ENCODE measurements around the gene GRAMD2A. TPM values are rescaled to one million over a fixed set of nuclear protein-coding genes. Genes with fewer than 3 reads are reported as not detected.

The GRAMD2A gene
- total and polyA plus RNA-seq, 10 of the 15 experiments (the other 5 are each of a cell fraction or from before 2014, with no cell fraction given), result 0.02 to 0.35 TPM; not detected in 8

DNA sequence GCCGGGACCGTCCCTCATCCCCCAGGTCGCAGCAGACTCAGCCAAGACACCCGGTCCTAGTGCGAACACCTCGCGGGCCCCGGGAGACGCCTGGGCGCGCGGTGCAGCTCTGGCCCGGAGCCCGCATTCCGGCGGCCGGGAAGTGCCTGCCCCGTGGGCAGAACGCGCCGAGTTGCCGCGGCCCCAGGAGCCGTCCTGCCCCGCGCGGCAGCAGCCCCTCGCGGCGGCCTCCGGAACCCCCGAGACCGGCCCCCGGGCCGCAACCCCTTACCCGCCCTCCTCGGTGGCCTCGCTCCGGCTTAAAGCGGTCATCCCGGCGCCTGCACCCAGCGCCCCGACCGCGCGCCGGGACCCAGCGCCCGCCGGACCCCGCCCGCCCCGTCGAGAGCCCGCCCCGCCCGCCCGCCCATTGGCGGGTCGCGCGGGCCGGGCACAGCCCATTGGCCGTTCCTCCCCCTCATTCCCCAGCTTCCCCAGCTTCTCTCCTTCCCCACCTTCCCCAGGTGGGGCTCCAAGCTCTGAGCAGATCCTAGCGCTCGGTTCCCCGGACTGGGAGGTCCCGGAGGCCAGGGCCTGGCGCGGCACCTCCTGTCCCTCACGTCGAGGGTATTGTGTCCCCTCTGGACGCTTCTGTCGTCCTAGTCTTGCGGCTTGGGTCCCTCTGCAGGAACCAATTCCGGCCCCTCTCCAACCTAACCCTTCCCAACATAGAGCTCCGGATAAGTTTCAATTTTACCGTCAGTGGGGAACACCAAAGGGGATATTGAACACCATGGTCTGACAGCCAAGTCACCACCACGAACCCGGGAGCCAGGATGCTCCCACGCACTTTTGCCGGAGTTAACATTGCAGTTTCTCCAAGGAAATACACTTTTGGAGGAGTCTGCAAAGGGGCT is at the start of gene GRAMD2A (continued):
- TF ChIP-seq POLR2AphosphoS2 (IDR thresholded peaks at IDR 0.05; ENCODE audit: low read depth, low read length), result peak; percentile 86; the same call in 1 of the 2 replicates
- TF ChIP-seq MYB (IDR thresholded peaks at IDR 0.05; ENCODE audit: borderline replicate concordance, low read depth, low read length), result no peak
- no peak for TF ChIP-seq WRNIP1 (IDR thresholded peaks at IDR 0.05; ENCODE audit: borderline replicate concordance, low read depth, low read length)
- no peak for TF ChIP-seq NFXL1 (IDR thresholded peaks at IDR 0.05; ENCODE audit: borderline replicate concordance)
- TF ChIP-seq RAD21 (IDR thresholded peaks at IDR 0.05; ENCODE audit: insufficient read depth, low read depth, low read length), result no peak
- 0 out of 2 replicates have a peak, but pooled peaks have one; percentile 42 for TF ChIP-seq CHD2 (IDR thresholded peaks at IDR 0.05; ENCODE audit: borderline replicate concordance, low read depth, low read length)
- TF ChIP-seq, protein P1, sequence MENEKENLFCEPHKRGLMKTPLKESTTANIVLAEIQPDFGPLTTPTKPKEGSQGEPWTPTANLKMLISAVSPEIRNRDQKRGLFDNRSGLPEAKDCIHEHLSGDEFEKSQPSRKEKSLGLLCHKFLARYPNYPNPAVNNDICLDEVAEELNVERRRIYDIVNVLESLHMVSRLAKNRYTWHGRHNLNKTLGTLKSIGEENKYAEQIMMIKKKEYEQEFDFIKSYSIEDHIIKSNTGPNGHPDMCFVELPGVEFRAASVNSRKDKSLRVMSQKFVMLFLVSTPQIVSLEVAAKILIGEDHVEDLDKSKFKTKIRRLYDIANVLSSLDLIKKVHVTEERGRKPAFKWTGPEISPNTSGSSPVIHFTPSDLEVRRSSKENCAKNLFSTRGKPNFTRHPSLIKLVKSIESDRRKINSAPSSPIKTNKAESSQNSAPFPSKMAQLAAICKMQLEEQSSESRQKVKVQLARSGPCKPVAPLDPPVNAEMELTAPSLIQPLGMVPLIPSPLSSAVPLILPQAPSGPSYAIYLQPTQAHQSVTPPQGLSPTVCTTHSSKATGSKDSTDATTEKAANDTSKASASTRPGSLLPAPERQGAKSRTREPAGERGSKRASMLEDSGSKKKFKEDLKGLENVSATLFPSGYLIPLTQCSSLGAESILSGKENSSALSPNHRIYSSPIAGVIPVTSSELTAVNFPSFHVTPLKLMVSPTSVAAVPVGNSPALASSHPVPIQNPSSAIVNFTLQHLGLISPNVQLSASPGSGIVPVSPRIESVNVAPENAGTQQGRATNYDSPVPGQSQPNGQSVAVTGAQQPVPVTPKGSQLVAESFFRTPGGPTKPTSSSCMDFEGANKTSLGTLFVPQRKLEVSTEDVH (IDR thresholded peaks at IDR 0.05; ENCODE audit: low read depth, partially characterized antibody), result peak; percentile 49
- TF ChIP-seq POLR2A (IDR thresholded peaks at IDR 0.05; ENCODE audit: low read depth, low read length), result peak; percentile 65
